ENCODE results near the gene OTUB2.

DNA sequence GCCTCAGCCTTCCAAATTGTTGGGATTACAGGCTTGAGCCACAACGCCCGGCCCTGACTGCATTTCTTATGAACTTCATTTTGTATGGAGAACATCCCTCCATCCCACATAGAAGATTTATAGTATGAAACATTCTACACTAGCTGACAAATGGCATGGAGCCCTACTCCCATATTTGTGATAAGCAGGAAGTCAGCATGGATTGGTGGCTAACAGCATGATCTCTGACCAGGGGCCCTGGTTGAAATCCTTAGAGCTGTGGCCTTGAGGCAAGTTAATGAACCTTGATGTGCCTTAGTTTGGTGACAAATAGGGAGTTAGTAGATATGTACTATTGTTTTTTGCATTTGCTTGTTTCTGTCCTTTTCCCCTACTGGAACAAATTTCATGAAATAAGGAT is 67.3 kb downstream of the OTUB2 start:
- TF ChIP-seq GATA2 (IDR thresholded peaks at IDR 0.05; ENCODE audit: low read depth, low read length) (no peak), GATA3 (IDR thresholded peaks at IDR 0.05; ENCODE audit: low read depth, low read length) (no peak)

Data from SH-SY5Y (cell line).